Measurements from ENCODE around the gene OAS2. TPM values are rescaled to one million over a fixed set of nuclear protein-coding genes. Genes with fewer than 3 reads are reported as not detected.

Gene OAS2
- total RNA-seq, 2 donors from 2014 or later, result 3.0 to 3.2 TPM

DNA sequence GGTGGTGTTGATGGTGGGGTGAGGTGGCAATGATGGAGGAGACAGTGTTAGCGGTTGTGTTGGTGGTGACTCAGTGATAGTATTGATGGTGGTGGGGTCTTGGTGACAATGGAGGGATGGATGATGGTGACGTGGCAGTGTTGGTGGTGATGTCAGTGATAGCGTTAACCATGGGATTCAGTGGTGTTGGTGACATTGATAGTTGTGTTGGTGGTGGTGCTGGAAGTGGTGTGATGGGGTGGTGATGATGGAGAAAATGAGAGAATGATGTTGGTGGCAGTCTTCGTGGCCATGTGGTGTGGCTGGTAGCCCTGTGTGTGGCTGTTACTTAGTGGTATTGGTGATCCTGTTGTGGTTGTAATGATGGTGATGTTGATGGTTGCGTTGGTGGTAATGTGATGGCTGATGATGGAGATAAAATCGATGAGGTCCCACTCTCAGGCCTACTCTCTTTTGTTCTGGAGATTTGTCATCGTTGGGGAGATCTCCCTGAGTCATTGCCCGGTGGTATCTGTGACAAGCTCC is 80.8 kb downstream of the OAS2 start:
- Histone ChIP-seq H3K27me3 (peaks cover 25% of the 10 kb centered on the region), H3K4me3 (no peak overlapping the region), H3K9ac (ENCODE audit: low read depth in 2 of 2, low read length in 2 of 2) (no peak overlapping the region), H3K36me3 (no peaks in the 10 kb centered on the region), H3K9me3 (no peaks in the 10 kb centered on the region), H3K27ac (no peak overlapping the region), H3K4me1 (no peaks in the 10 kb centered on the region)
- TF ChIP-seq, protein P1, sequence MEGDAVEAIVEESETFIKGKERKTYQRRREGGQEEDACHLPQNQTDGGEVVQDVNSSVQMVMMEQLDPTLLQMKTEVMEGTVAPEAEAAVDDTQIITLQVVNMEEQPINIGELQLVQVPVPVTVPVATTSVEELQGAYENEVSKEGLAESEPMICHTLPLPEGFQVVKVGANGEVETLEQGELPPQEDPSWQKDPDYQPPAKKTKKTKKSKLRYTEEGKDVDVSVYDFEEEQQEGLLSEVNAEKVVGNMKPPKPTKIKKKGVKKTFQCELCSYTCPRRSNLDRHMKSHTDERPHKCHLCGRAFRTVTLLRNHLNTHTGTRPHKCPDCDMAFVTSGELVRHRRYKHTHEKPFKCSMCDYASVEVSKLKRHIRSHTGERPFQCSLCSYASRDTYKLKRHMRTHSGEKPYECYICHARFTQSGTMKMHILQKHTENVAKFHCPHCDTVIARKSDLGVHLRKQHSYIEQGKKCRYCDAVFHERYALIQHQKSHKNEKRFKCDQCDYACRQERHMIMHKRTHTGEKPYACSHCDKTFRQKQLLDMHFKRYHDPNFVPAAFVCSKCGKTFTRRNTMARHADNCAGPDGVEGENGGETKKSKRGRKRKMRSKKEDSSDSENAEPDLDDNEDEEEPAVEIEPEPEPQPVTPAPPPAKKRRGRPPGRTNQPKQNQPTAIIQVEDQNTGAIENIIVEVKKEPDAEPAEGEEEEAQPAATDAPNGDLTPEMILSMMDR (IDR thresholded peaks at IDR 0.05), result no peak
- DNase-seq, result no peak
- intact Hi-C loops (cut with DNase I), result no loop called here

DNA sequence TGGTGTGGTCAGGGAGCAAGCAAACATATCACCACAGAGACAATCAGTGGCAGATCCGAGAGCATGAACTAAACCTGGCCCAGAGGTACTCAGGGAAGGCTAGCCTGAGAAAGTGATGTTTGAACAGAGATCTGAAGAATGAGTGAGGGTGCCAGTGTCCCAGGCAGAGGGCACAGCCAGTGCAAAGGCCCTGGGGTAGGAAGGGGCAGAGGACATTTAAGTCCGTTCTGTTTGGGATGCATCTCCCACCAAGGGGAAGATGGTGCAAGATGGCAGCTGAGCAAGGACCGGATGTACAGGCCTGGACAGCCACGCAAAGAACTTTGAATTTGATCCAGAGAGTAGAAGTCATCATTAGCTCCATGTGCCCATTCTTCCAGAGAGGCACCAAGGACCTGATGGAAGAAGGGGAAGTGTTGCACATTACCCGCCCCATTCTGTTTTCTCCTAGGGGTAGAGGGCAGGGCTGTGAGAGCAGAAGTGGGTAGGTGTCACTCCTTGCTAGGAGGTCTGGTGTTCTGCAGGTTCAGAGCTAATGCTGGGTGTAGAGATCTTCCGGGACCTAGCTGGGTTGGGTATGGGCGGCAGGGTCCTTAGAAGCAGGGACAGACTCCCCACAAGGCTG is 82.1 kb downstream of the OAS2 start:
- Histone ChIP-seq H3K27me3 (peaks cover 22% of the 10 kb centered on the region), H3K27ac (no peak overlapping the region)

DNA sequence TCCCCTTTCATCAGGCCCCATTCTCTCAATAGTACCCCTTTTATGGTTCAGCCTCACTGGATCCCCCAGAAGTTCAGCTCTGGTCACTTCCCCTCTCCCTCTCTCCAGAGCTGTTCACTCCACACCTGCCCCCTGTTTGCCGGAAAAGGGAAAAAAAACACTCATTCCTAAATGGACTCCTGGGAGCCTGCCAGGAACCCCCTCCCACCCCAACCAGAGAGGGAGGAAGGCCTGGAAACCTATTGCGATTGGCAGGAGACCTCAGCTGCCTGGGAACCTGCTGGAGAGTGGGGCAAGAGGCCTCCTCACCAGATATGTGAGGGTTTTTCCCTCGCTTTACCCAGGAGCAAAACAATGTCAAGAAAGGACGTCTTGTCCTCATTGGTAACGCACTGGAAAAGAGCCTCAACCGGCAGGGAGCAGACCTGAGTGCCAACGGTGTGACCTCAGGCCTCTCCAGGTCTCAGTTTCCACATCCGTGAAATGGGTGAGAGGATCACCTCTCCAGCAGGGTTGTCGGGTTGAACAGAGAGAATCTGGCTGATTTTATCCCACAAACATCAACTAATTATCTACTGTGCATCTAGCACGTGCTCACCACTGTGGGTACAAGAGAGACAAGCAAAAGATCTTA is 82.9 kb downstream of the OAS2 start:
- intact Hi-C loops (cut with DNase I), result no loop called here
- no peaks in the 10 kb centered on the region for H3K9me3 ChIP-seq
- H3K27ac ChIP-seq, result no peak overlapping the region
- H3K27me3 ChIP-seq, result peaks cover 20% of the 10 kb centered on the region
- H3K4me3 ChIP-seq, result no peak overlapping the region
- no peaks in the 10 kb centered on the region for H3K36me3 ChIP-seq
- no peak for DNase-seq
- peak overlapping the region in 1 of 2 donors; percentile 12 for H3K9ac ChIP-seq (ENCODE audit: low read depth in 2 of 2, low read length in 2 of 2)
- TF ChIP-seq, protein P1 (IDR thresholded peaks at IDR 0.05), result no peak
- H3K4me1 ChIP-seq, result no peaks in the 10 kb centered on the region

More for the DNA sequence above, 82.1 kb downstream of the OAS2 start:
- no peaks in the 10 kb centered on the region for H3K36me3 ChIP-seq
- DNase-seq, result no peak
- TF ChIP-seq, protein P1 (IDR thresholded peaks at IDR 0.05), result no peak
- H3K4me3 ChIP-seq, result no peak overlapping the region
- H3K9ac ChIP-seq (ENCODE audit: low read depth in 2 of 2, low read length in 2 of 2), result no peak overlapping the region
- intact Hi-C loops (cut with DNase I), result no loop called here
- no peaks in the 10 kb centered on the region for H3K4me1 ChIP-seq
- H3K9me3 ChIP-seq, result no peaks in the 10 kb centered on the region

Other genes with a start within 250 kb of the OAS2 start
- under 1 TPM in 1 of 2 donors, not detected in 1; 0.27 TPM for gene RPH3A, start 186.8 kb upstream of the OAS2 start, total RNA-seq
- gene OAS1, start 71.6 kb upstream of the OAS2 start, total RNA-seq, result 100 to 1,000 TPM in 1 of 2 donors, 10 to 100 TPM in 1; 98.2 to 110 TPM
- gene OAS3, start 40.0 kb upstream of the OAS2 start, total RNA-seq, result 10 to 100 TPM; 15.2 to 39.1 TPM
- 1 to 10 TPM in 1 of 2 donors, under 1 TPM in 1; 0.82 to 1.3 TPM for gene DTX1, start 78.2 kb downstream of the OAS2 start, total RNA-seq
- 10 to 100 TPM in 1 of 2 donors, 1 to 10 TPM in 1; 9.0 to 10.2 TPM for gene RASAL1, start 157.2 kb downstream of the OAS2 start, total RNA-seq
- gene CFAP73, start 171.2 kb downstream of the OAS2 start, total RNA-seq, result under 1 TPM in 1 of 2 donors, not detected in 1; 0.20 TPM
- 10 to 100 TPM; 54.8 to 98.3 TPM for gene DDX54, start 207.0 kb downstream of the OAS2 start, total RNA-seq
- 10 to 100 TPM; 13.9 to 26.9 TPM for gene RITA1, start 207.2 kb downstream of the OAS2 start, total RNA-seq
- gene TPCN1, start 242.9 kb downstream of the OAS2 start, total RNA-seq, result 10 to 100 TPM; 55.5 to 85.6 TPM

Measured in colonic mucosa (tissue), 4 donors.